GM19455 (cell line): ENCODE results near the gene UQCC5.

Source experiments
- ATAC-seq: cut with Tn5 transposase; IDR thresholded peaks from one replicate; pipeline ENCODE4 v1.9.1; 2021; ENCODE audit not compliant: unreplicated experiment

UQCC5 gene

GRCh38 chr3:52503788-52504424 lies 32.5 kb upstream of the UQCC5 start:
- ATAC-seq: no peak

- no peak for ATAC-seq
Observed at GRCh38 chr3:52504977-52505376, 31.4 kb upstream of the UQCC5 start.

- no peak for ATAC-seq
Observed at GRCh38 chr3:52506266-52506966, 30.0 kb upstream of the UQCC5 start.

GRCh38 chr3:52507359-52507758 lies 29.0 kb upstream of the UQCC5 start:
- no peak for ATAC-seq

DNA sequence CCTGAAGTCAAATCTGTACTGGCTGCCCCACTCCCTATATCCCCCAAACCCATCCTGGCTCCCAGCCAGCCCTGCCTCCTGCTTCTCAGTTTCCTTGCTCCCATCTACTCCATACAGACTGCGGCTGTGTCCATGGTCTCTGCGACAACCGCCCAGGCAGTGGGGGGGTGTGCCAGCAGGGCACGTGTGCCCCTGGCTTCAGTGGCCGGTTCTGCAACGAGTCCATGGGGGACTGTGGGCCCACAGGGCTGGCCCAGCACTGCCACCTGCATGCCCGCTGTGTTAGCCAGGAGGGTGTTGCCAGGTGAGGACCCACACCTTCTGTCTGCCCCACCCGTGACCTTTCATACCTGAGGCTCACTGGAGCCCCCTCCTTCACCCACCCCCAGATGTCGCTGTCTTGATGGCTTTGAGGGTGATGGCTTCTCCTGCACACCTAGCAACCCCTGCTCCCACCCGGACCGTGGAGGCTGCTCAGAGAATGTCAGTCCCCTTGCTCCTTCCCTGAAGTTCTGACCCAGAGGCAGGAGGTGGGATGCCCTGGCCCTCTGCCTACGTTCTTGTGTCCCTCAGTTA lies 26.6 kb upstream of the UQCC5 start:
- ATAC-seq: no peak

GRCh38 chr3:52511509-52511908 lies 24.9 kb upstream of the UQCC5 start:
- ATAC-seq: no peak

DNA sequence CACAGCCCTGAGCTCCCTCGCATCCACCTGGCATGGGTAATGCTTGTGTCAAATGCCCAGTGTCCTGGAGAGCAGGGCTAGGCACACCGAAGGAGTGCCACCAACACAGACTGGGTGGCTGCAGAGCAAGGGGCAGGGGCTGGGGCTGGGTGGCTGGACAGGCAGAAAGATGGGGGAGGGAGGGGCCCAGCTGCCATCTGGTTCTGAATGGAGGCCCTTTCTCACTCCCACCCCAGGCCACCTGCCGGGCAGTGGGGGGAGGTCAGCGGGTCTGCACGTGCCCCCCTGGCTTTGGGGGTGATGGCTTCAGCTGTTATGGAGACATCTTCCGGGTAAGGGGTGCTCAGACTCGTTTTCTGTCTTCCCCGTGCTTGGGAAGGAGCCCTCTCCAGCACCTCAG lies 24.3 kb upstream of the UQCC5 start:
- no peak for ATAC-seq

- no peak for ATAC-seq
Observed at GRCh38 chr3:52512727-52513126, 23.7 kb upstream of the UQCC5 start.

DNA sequence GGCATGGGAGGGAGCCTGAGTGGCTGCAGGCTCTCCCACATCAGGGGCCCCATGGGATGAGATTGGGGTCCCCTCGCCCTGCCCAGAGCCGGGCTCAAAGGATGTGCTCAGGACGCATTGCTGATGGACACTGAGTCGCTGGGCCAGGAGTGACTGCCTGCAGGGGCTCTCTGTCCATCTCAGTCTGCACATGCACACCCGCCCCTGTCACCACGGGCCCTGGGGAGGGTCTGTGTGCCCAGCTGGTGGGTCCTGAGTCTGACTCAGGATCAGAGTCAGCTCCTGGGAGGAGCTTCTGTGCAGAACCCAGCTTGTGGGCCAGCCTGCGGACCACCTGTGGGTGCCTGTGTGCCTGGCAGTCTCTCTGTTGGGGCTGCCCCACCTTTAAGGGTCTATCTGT lies 23.1 kb upstream of the UQCC5 start:
- no peak for ATAC-seq

DNA sequence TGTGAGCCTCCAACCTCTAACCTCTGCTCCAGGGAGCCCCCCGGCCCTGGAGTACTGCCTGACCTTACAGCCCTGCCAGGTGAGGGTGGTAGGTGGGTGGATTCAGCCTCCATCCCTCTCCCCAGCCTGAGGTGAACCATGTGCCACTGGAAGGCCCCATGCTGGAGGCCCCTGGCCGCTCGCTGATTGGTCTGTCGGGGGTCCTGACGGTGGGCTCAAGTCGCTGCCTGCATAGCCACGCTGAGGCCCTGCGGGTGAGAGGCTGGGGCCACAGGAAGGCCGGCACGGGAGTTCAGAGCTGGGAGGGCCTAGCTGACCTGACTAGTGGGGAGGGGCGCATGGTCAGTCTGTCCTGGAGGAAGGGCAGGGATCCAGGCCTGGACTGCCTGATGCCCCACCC lies 21.8 kb upstream of the UQCC5 start:
- no peak for ATAC-seq

GRCh38 chr3:52515192-52515591 lies 21.2 kb upstream of the UQCC5 start:
- no peak for ATAC-seq

- ATAC-seq: no peak
Observed at GRCh38 chr3:52516509-52517195, 19.8 kb upstream of the UQCC5 start.

DNA sequence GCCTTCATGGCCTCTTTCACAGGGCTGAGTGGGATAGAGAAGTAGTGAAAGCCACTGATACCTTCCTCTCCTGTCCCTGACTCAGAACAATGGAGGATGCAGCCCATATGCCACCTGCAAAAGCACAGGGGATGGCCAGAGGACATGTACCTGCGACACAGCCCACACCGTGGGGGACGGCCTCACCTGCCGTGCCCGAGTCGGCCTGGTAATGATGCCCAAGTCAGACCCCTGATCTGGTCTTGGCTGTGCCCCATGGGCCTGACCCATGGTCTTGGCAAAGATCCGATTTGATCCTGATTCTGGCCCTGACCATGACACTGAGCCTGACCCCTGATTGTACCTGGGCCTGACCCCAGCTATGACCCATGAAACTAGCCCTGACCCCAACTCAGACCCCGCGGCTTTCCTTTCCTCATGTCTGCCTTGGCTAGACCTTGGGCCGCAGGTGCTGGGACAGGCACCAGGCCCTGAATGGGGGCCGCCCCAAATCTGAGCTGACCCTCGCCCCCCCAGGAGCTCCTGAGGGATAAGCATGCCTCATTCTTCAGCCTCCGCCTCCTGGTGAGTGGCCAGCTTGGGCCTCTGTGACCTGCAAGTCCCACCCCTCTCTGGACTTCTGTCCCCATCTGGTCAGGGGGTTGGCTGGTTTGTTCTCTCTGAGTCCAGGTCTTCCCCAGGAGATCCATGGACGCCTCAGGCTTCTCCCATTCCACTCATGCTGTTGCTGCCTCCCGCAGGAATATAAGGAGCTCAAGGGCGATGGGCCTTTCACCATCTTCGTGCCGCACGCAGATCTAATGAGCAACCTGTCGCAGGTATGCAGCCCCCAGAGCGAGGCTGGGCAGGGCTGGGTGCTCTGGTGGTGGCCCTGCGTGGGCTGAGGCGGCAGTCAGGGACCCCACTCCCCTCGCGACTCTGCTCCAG lies 18.3 kb upstream of the UQCC5 start:
- no peak for ATAC-seq

GRCh38 chr3:52518723-52519444 lies 17.5 kb upstream of the UQCC5 start:
- ATAC-seq: no peak

- no peak for ATAC-seq
Observed at GRCh38 chr3:52519445-52520140, 16.8 kb upstream of the UQCC5 start.

DNA sequence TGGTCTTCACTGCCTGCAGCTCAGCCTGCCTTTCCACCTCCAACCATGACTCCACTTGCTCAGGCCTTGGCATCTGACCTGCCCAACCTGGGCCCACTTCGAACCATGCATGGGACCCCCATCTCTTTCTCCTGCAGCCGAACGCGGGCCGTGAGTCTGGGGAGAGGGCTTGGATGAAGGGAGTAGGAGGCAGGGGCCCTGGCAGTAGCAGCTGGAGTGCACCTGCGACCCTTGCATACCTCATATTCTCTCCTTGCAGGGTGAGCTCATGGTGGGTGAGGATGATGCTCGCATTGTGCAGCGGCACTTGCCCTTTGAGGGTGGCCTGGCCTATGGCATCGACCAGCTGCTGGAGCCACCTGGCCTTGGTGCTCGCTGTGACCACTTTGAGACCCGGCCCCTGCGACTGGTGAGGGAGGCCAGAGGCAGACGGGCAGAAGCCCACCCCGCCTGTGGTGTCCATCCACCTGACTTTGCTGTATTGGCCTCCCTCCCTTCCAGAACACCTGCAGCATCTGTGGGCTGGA lies 16.2 kb upstream of the UQCC5 start:
- ATAC-seq: no peak

DNA sequence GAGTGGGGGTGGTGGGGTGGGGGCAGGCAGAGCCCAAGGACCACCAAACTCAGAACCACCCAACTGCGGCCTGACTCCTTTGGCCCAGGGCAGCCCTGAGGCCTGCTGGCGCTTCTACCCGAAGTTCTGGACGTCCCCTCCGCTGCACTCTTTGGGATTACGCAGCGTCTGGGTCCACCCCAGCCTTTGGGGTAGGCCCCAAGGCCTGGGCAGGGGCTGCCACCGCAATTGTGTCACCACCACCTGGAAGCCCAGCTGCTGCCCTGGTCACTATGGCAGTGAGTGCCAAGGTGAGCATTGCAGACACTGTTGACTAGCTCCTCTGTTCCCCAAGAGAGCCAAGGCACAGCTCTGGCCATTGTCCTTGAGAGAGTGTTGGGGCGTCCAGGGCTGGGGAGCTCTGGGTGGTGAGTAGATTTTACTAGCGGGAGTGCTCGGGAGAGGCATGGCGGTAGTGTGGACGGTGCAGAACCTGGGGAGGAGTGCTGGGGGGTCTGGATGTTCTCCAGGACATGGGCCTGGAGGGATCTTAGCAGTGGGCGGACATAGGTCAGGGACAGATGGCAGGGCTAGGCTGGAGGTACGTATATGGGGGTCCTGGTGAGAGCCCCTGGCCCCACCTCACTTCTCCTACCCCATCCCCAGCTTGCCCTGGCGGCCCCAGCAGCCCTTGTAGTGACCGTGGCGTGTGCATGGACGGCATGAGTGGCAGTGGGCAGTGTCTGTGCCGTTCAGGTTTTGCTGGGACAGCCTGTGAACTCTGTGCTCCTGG lies 15.5 kb upstream of the UQCC5 start:
- ATAC-seq: no peak

GRCh38 chr3:52521488-52521824 lies 14.9 kb upstream of the UQCC5 start:
- no peak for ATAC-seq
